DND-41 (cell line): ENCODE data around the gene SPTBN5.

Experiments used
- ATAC-seq: fragments of 200-7000 bp; cut with Tn5 transposase; 3 replicates; pipeline ENCODE4 v1.9.1; 2021; ENCODE audit warnings: low read depth; ENCODE audit not compliant: insufficient read depth
- DNase-seq: peaks from one replicate; pipeline ENCODE4 v3.0.0-alpha.2; 2020
- H2AFZ ChIP-seq: 2 replicates; pipeline ENCODE4 v1.6.0; 2012; ENCODE audit warnings: low read depth, low read length
- H3K27ac ChIP-seq: 2 replicates; pipeline ENCODE4 v1.5.1; 2012; ENCODE audit warnings: low read length, inconsistent platforms
- H3K27me3 ChIP-seq: fragments of 200-600 bp; sonication (generic); 2 replicates; pipeline ENCODE4 v1.6.0; 2012; ENCODE audit warnings: low read length, mild to moderate bottlenecking, inconsistent platforms; ENCODE audit not compliant: insufficient read depth, poor library complexity
- H3K36me3 ChIP-seq: 2 replicates; pipeline ENCODE4 v1.5.1; 2012; ENCODE audit warnings: low read length, inconsistent platforms; ENCODE audit not compliant: insufficient read depth
- H3K4me1 ChIP-seq: 2 replicates; pipeline ENCODE4 v1.5.1; 2012; ENCODE audit warnings: mild to moderate bottlenecking, low read length; ENCODE audit not compliant: insufficient read depth
- H3K4me2 ChIP-seq: 2 replicates; pipeline ENCODE4 v1.6.0; 2012; ENCODE audit warnings: mild to moderate bottlenecking, moderate library complexity, low read length, inconsistent platforms; ENCODE audit not compliant: insufficient read depth
- H3K4me3 ChIP-seq, 2 experiments: fragments of 200-600 bp in 1 of 2; shearing (Covaris generic) in 1 of 2; 2 replicates each; pipeline ENCODE4 v1.5.1; 2012 to 2016; ENCODE audit warnings: inconsistent platforms in 2 of 2, low read length in 2 of 2, mild to moderate bottlenecking in 2 of 2, low read depth in 1 of 2, moderate library complexity in 1 of 2
- H3K79me2 ChIP-seq: 2 replicates; pipeline ENCODE4 v1.6.0; 2012; ENCODE audit warnings: low read length, inconsistent platforms; ENCODE audit not compliant: insufficient read depth
- H3K9ac ChIP-seq: 2 replicates; pipeline ENCODE4 v1.6.0; 2012; ENCODE audit warnings: low read depth, mild to moderate bottlenecking, inconsistent platforms, low read length, moderate library complexity
- H3K9me3 ChIP-seq: 2 replicates; pipeline ENCODE4 v1.5.1; 2012; ENCODE audit warnings: low read length, moderate library complexity, mild to moderate bottlenecking, inconsistent platforms; ENCODE audit not compliant: insufficient read depth, severe bottlenecking
- H4K20me1 ChIP-seq: 2 replicates; pipeline ENCODE4 v1.6.0; 2012; ENCODE audit warnings: low read length; ENCODE audit not compliant: insufficient read depth
- EZH2 ChIP-seq: IDR thresholded peaks from 3 replicates; pipeline ENCODE4 v1.6.1; 2012; ENCODE audit warnings: borderline replicate concordance, low read depth, mild to moderate bottlenecking, moderate library complexity, low read length, inconsistent platforms; ENCODE audit not compliant: severe bottlenecking
- TF ChIP-seq, protein P1 (sequence below): IDR thresholded peaks from 2 replicates; pipeline ENCODE4 v1.5.1; 2012; ENCODE audit warnings: borderline replicate concordance, low read length, moderate library complexity, mild to moderate bottlenecking; ENCODE audit not compliant: poor library complexity, severe bottlenecking; ENCODE audit errors: extremely low read depth

Gene SPTBN5

DNA sequence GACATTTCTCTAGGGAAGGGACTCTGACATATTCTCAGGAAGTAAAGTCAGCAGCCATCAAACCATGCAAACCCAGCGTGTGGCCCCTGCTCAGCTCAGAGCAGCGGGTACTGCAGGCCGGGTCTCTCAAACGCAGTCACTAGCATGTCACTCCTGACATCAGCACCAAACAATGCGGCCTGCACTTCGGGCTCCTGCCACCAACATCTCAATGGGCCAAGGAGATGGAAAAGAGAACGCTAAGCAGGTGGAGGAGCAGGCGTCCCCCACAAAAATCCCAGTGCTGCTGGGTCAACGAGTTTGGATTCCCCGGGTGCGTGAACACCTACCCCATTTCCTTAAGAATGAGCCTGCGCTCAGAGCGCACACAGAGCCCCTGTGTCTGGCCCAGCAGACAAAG, 9.9 kb upstream of the SPTBN5 start:
- no peak for TF ChIP-seq EZH2
- TF ChIP-seq, protein P1, sequence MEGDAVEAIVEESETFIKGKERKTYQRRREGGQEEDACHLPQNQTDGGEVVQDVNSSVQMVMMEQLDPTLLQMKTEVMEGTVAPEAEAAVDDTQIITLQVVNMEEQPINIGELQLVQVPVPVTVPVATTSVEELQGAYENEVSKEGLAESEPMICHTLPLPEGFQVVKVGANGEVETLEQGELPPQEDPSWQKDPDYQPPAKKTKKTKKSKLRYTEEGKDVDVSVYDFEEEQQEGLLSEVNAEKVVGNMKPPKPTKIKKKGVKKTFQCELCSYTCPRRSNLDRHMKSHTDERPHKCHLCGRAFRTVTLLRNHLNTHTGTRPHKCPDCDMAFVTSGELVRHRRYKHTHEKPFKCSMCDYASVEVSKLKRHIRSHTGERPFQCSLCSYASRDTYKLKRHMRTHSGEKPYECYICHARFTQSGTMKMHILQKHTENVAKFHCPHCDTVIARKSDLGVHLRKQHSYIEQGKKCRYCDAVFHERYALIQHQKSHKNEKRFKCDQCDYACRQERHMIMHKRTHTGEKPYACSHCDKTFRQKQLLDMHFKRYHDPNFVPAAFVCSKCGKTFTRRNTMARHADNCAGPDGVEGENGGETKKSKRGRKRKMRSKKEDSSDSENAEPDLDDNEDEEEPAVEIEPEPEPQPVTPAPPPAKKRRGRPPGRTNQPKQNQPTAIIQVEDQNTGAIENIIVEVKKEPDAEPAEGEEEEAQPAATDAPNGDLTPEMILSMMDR: no peak
- ATAC-seq: no peak
- no peak overlapping the region for H3K4me2 ChIP-seq

DNA sequence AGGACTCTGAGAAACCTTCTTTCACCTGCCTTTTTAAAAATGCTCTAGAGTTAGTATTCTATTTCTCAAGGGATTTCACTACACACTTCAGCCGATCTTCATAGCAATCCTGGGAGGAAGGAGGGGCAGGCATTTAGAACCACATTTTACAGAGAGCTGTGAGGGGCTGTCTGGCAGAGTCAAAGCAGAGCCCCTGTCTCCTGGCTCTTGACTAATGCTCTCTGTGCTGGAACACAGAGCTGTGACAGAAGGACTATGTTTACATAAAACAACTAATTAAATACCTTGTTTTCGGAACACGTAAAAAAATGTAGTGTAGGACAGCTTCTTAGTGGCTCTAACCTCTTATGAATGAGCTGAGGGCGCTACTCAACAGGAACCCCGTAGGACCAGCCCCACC, 7.6 kb upstream of the SPTBN5 start:
- no peak for DNase-seq
- Histone ChIP-seq H3K4me2 (no peak overlapping the region), H3K27me3 (no peaks in the 10 kb centered on the region), H3K4me1 (peaks cover 7% of the 10 kb centered on the region; the same call in 1 of the 2 replicates), H3K27ac (no peak overlapping the region), H3K9ac (no peak overlapping the region), H3K36me3 (no peaks in the 10 kb centered on the region), H3K4me3 (no peak overlapping the region), H3K79me2 (no peaks in the 10 kb centered on the region), H4K20me1 (no peaks in the 10 kb centered on the region), H3K9me3 (peaks cover 7% of the 10 kb centered on the region), H2AFZ (no peak overlapping the region)
- ATAC-seq: no peak
- TF ChIP-seq EZH2: no peak
- TF ChIP-seq, protein P1: no peak

More for the DNA sequence above, 9.9 kb upstream of the SPTBN5 start:
- Histone ChIP-seq H3K4me3 (no peak overlapping the region), H3K79me2 (no peaks in the 10 kb centered on the region), H3K36me3 (no peaks in the 10 kb centered on the region), H3K9ac (no peak overlapping the region), H3K9me3 (peaks cover 14% of the 10 kb centered on the region), H3K27me3 (no peaks in the 10 kb centered on the region), H3K4me1 (peaks cover 7% of the 10 kb centered on the region; the same call in 1 of the 2 replicates), H4K20me1 (no peaks in the 10 kb centered on the region), H2AFZ (no peak overlapping the region), H3K27ac (no peak overlapping the region)
- DNase-seq: no peak

- TF ChIP-seq, protein P1: no peak
- no peak for TF ChIP-seq EZH2
- no peak overlapping the region for H3K9ac ChIP-seq
- H3K27ac ChIP-seq: no peak overlapping the region
- no peaks in the 10 kb centered on the region for H3K27me3 ChIP-seq
- DNase-seq: no peak
- no peaks in the 10 kb centered on the region for H3K36me3 ChIP-seq
- H3K9me3 ChIP-seq: peaks cover under 1% of the 10 kb centered on the region
- no peaks in the 10 kb centered on the region for H3K79me2 ChIP-seq
- H3K4me2 ChIP-seq: no peak overlapping the region
- H2AFZ ChIP-seq: no peak overlapping the region
- no peak for ATAC-seq
- no peak overlapping the region for H3K4me3 ChIP-seq
- no peaks in the 10 kb centered on the region for H4K20me1 ChIP-seq
- peaks cover 7% of the 10 kb centered on the region; the same call in 1 of the 2 replicates for H3K4me1 ChIP-seq
Measured at GRCh38 chr15:41900526-41901380, 6.9 kb upstream of the SPTBN5 start.
